ENCODE measurements around the gene VSIG10L. TPM values are rescaled to one million over a fixed set of nuclear protein-coding genes. Genes with fewer than 3 reads are reported as not detected.

The VSIG10L gene
- 1 to 10 TPM in 2 of 6 donors, under 1 TPM in 3, not detected in 1; 0.40 to 1.3 (median 0.84) TPM for polyA plus RNA-seq (ENCODE audit: low read depth in 6 of 6)

- Mint-ChIP-seq H3K36me3 (no peaks in the 10 kb centered on the region), H3K4me1 (peaks cover 52 to 69% (median 52%) of the 10 kb centered on the region in 3 donors), H3K27me3 (no peaks in the 10 kb centered on the region), H3K27ac (peak within 1 kb of the TSS; percentile 67 to 93 (median 84)), H3K4me3 (peak within 1 kb of the TSS; percentile 57 to 92 (median 74)), H3K9me3 (peaks cover 0 to 2% (median 0%) of the 10 kb centered on the region in 7 donors)
- no peak for DNase-seq
- ATAC-seq (ENCODE audit: low read depth in 2 of 2), result no peak
These were observed at the start of gene VSIG10L for GRCh38 chr19:51341976-51342580. TSS of gene VSIG10L (minus strand) at chr19:51342139. CDS start at chr19:51342124, 15 bp downstream.

- peak overlapping the region in 6 of 8 donors; percentile 1 to 79 (median 40) for H3K4me3 Mint-ChIP-seq
- H3K9me3 Mint-ChIP-seq, result no peaks in the 10 kb centered on the region
- H3K36me3 Mint-ChIP-seq, result no peaks in the 10 kb centered on the region
- H3K27ac Mint-ChIP-seq, result peak overlapping the region in 1 of 6 donors; percentile 66
- ATAC-seq (ENCODE audit: low read depth in 2 of 2) (no peak), DNase-seq (no peak)
- peaks cover 17 to 27% (median 26%) of the 10 kb centered on the region in 3 donors for H3K4me1 Mint-ChIP-seq
- H3K27me3 Mint-ChIP-seq, result peaks cover 0 to 8% (median 6%) of the 10 kb centered on the region in 3 donors
These were observed 49.2 kb upstream of the VSIG10L start for GRCh38 chr19:51391073-51391611.

- peaks cover 0 to 8% (median 6%) of the 10 kb centered on the region in 3 donors for H3K27me3 Mint-ChIP-seq
- no peak overlapping the region for H3K4me3 Mint-ChIP-seq
- no peaks in the 10 kb centered on the region for H3K9me3 Mint-ChIP-seq
- H3K36me3 Mint-ChIP-seq, result no peaks in the 10 kb centered on the region
- ATAC-seq (ENCODE audit: low read depth in 2 of 2), result no peak
- DNase-seq, result no peak
- H3K4me1 Mint-ChIP-seq, result peaks cover 11 to 15% (median 15%) of the 10 kb centered on the region in 3 donors
- no peak overlapping the region for H3K27ac Mint-ChIP-seq
These were observed 47.2 kb upstream of the VSIG10L start for GRCh38 chr19:51389143-51389542.

DNA sequence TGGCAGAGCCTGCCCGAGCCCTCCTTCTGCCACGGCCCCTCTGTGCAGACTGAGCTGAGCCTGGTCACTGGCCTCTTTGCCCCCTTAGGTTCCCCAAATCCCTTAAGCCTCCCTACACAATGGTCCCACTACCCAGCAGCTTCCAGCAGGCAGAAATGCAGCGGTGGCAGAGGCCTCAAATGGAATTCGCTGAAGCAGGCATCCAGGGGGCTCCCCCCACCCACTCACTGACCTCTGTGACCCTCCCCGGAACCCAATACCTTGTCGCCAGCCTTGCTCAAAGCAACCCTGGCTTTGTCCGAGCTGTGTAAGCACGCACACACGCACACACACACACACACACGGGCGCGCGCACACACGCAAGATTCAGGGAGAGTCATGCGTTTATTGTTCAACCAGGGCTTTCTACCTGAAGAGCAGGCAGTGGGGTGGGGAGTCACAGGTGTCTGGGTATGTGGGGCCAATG, 46.0 kb upstream of the VSIG10L start, which contains the start of gene LIM2:
Gene LIM2 (minus strand): TSS at position 51 of the 466 bp plus-strand sequence. CDS start 531 bp downstream, outside the sequence.
- Mint-ChIP-seq H3K9me3 (no peaks in the 10 kb centered on the region), H3K27ac (peak within 1 kb of the TSS in 1 of 6 donors; percentile 47), H3K36me3 (no peaks in the 10 kb centered on the region), H3K4me1 (peaks cover 8 to 11% (median 9%) of the 10 kb centered on the region in 3 donors), H3K4me3 (peak within 1 kb of the TSS in 1 of 8 donors; percentile 37), H3K27me3 (peaks cover 0 to 8% (median 6%) of the 10 kb centered on the region in 3 donors)
- DNase-seq (no peak), ATAC-seq (ENCODE audit: low read depth in 2 of 2) (no peak)

- no peak overlapping the region for H3K27ac Mint-ChIP-seq
- no peak for ATAC-seq (ENCODE audit: low read depth in 2 of 2)
- H3K9me3 Mint-ChIP-seq, result peaks cover 0 to 5% (median 0%) of the 10 kb centered on the region in 7 donors
- H3K4me1 Mint-ChIP-seq, result peaks cover 8 to 11% (median 9%) of the 10 kb centered on the region in 3 donors
- H3K27me3 Mint-ChIP-seq, result peaks cover 0 to 13% (median 8%) of the 10 kb centered on the region in 3 donors
- H3K4me3 Mint-ChIP-seq, result peak overlapping the region in 1 of 8 donors; percentile 37
- H3K36me3 Mint-ChIP-seq, result no peaks in the 10 kb centered on the region
- DNase-seq, result no peak
These were observed 45.1 kb upstream of the VSIG10L start for GRCh38 chr19:51386882-51387520.

GRCh38 chr19:51382004-51382403, 40.1 kb upstream of the VSIG10L start:
- Mint-ChIP-seq H3K9me3 (peaks cover 0 to 14% (median 6%) of the 10 kb centered on the region in 7 donors), H3K27me3 (peaks cover 0 to 14% (median 0%) of the 10 kb centered on the region in 3 donors), H3K4me1 (no peaks in the 10 kb centered on the region), H3K27ac (no peak overlapping the region), H3K4me3 (no peak overlapping the region), H3K36me3 (no peaks in the 10 kb centered on the region)
- no peak for DNase-seq
- ATAC-seq (ENCODE audit: low read depth in 2 of 2), result no peak

- peaks cover 0 to 14% (median 0%) of the 10 kb centered on the region in 3 donors for H3K27me3 Mint-ChIP-seq
These were observed 38.4 kb upstream of the VSIG10L start for GRCh38 chr19:51380379-51380778.

GRCh38 chr19:51377422-51377821, 35.5 kb upstream of the VSIG10L start:
- H3K4me1 Mint-ChIP-seq, result peaks cover 0 to 6% (median 0%) of the 10 kb centered on the region in 3 donors
- DNase-seq (no peak), ATAC-seq (ENCODE audit: low read depth in 2 of 2) (no peak)
- H3K4me3 Mint-ChIP-seq, result no peak overlapping the region
- peaks cover 0 to 10% (median 0%) of the 10 kb centered on the region in 3 donors for H3K27me3 Mint-ChIP-seq
- H3K36me3 Mint-ChIP-seq, result no peaks in the 10 kb centered on the region
- H3K9me3 Mint-ChIP-seq, result peaks cover 0 to 14% (median 6%) of the 10 kb centered on the region in 7 donors
- no peak overlapping the region for H3K27ac Mint-ChIP-seq

More at GRCh38 chr19:51380379-51380778, 38.4 kb upstream of the VSIG10L start:
- no peaks in the 10 kb centered on the region for H3K36me3 Mint-ChIP-seq
- ATAC-seq (ENCODE audit: low read depth in 2 of 2) (no peak), DNase-seq (no peak)
- H3K4me3 Mint-ChIP-seq, result peak overlapping the region in 1 of 8 donors; percentile 35
- peaks cover 0 to 14% (median 6%) of the 10 kb centered on the region in 7 donors for H3K9me3 Mint-ChIP-seq
- no peak overlapping the region for H3K27ac Mint-ChIP-seq
- H3K4me1 Mint-ChIP-seq, result no peaks in the 10 kb centered on the region

DNA sequence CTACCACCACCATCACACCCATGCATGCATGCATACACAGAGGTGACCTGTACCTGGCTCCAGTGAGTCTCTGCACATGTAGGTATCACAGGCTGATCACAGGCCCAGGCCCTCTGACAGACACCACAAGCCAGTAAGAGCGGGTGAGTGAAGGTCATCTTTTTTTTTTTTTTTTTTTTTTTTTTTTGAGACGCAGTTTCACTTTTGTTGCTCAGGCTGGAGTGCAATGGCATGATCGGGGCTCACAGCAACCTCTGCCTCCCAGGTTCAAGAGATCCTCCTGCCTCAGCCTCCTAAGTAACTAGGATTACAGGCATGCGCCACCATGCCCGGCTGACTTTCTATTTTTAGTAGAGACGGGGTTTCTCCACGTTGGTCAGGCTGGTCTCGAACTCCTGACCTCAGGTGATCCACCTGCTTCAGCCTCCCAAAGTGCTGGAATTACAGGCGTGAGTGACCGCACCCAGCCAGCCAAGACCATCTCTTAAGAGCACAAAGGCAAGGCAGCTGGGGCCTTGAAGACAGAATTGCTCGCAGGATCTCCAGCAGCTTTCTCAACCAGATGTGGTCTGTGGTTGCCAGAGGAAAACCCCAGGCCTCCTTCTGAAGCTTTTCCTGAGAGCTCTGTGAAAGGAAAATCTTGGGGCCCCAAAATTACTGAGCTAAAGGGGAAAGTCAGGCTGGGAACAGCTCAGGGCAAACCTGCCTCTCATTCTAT, 33.7 kb upstream of the VSIG10L start:
- DNase-seq, result no peak
- Mint-ChIP-seq H3K27me3 (peaks cover 0 to 6% (median 0%) of the 10 kb centered on the region in 3 donors), H3K4me1 (peaks cover 0 to 12% (median 4%) of the 10 kb centered on the region in 3 donors), H3K36me3 (no peaks in the 10 kb centered on the region), H3K27ac (no peak overlapping the region), H3K9me3 (peaks cover 0 to 6% (median 2%) of the 10 kb centered on the region in 7 donors), H3K4me3 (peak overlapping the region in 1 of 8 donors; percentile 47)
- ATAC-seq (ENCODE audit: low read depth in 2 of 2), result no peak

GRCh38 chr19:51372649-51373504, 30.9 kb upstream of the VSIG10L start, which contains the start of gene NKG7:
TSS of gene NKG7 (minus strand) at chr19:51372654. CDS start at chr19:51372535, 119 bp downstream.
- Mint-ChIP-seq H3K9me3 (no peaks in the 10 kb centered on the region), H3K4me1 (peaks cover 7 to 19% (median 7%) of the 10 kb centered on the region in 3 donors), H3K36me3 (no peaks in the 10 kb centered on the region), H3K4me3 (peak within 1 kb of the TSS in 3 of 8 donors; percentile 59 to 90 (median 65)), H3K27ac (peak within 1 kb of the TSS in 4 of 6 donors; percentile 14 to 74 (median 30)), H3K27me3 (no peaks in the 10 kb centered on the region)
- ATAC-seq (ENCODE audit: low read depth in 2 of 2) (no peak), DNase-seq (no peak)

GRCh38 chr19:51372021-51372648, 30.2 kb upstream of the VSIG10L start:
- no peaks in the 10 kb centered on the region for H3K27me3 Mint-ChIP-seq
- peak overlapping the region in 1 of 8 donors; percentile 59 for H3K4me3 Mint-ChIP-seq
- DNase-seq (no peak), ATAC-seq (ENCODE audit: low read depth in 2 of 2) (no peak)
- peak overlapping the region in 1 of 6 donors; percentile 40 for H3K27ac Mint-ChIP-seq
- no peaks in the 10 kb centered on the region for H3K9me3 Mint-ChIP-seq
- no peaks in the 10 kb centered on the region for H3K36me3 Mint-ChIP-seq
- H3K4me1 Mint-ChIP-seq, result peaks cover 7 to 23% (median 14%) of the 10 kb centered on the region in 3 donors
